ENCODE measurements around the gene AGBL3. TPM values are rescaled to one million over a fixed set of nuclear protein-coding genes. Genes with fewer than 3 reads are reported as not detected.
"Not testable (repeated sequence)": the region's sequence is repeated elsewhere in the genome, so short reads cannot be mapped to it uniquely, and the experiment has no call there.

The AGBL3 gene
- total RNA-seq, 1 donor from 2014 or later, result 3.5 TPM

- H3K27me3 Mint-ChIP-seq (ENCODE audit: low read depth), result no peaks in the 10 kb centered on the region
- peaks cover 7% of the 10 kb centered on the region for H3K36me3 Mint-ChIP-seq (ENCODE audit: low read depth)
- DNase-seq (ENCODE audit: low read depth, low spot score), result no peak
- no peak overlapping the region for H3K4me3 Mint-ChIP-seq
- H3K4me1 Mint-ChIP-seq, result no peaks in the 10 kb centered on the region
- H3K27ac Mint-ChIP-seq (ENCODE audit: unreplicated experiment), result no peak overlapping the region
- H3K9me3 Mint-ChIP-seq, result peaks cover 17% of the 10 kb centered on the region
- TF ChIP-seq CTCF (conservative IDR thresholded peaks at IDR 0.05), result no peak
These were observed 37.3 kb downstream of the AGBL3 start for GRCh38 chr7:135023622-135024021.

GRCh38 chr7:135035252-135035651, 48.9 kb downstream of the AGBL3 start:
- Mint-ChIP-seq H3K36me3 (ENCODE audit: low read depth) (no peaks in the 10 kb centered on the region), H3K4me1 (no peaks in the 10 kb centered on the region), H3K4me3 (no peak overlapping the region), H3K27me3 (ENCODE audit: low read depth) (no peaks in the 10 kb centered on the region), H3K9me3 (peaks cover 2% of the 10 kb centered on the region), H3K27ac (ENCODE audit: unreplicated experiment) (no peak overlapping the region)
- no peak for DNase-seq (ENCODE audit: low read depth, low spot score)
- TF ChIP-seq CTCF (conservative IDR thresholded peaks at IDR 0.05), result no peak

GRCh38 chr7:135067017-135067416, 80.7 kb downstream of the AGBL3 start:
- peaks cover 16% of the 10 kb centered on the region for H3K36me3 Mint-ChIP-seq (ENCODE audit: low read depth)
- not testable (repeated sequence) for H3K4me1 Mint-ChIP-seq; DNase-seq (ENCODE audit: low read depth, low spot score); H3K27me3 Mint-ChIP-seq (ENCODE audit: low read depth); H3K4me3 Mint-ChIP-seq; H3K9me3 Mint-ChIP-seq; H3K27ac Mint-ChIP-seq (ENCODE audit: unreplicated experiment)

- peaks cover 6% of the 10 kb centered on the region for H3K36me3 Mint-ChIP-seq (ENCODE audit: low read depth)
- no peak for DNase-seq (ENCODE audit: low read depth, low spot score)
- TF ChIP-seq CTCF (conservative IDR thresholded peaks at IDR 0.05), result no peak
- H3K4me3 Mint-ChIP-seq, result no peak overlapping the region
- H3K27ac Mint-ChIP-seq (ENCODE audit: unreplicated experiment), result no peak overlapping the region
- H3K27me3 Mint-ChIP-seq (ENCODE audit: low read depth), result no peaks in the 10 kb centered on the region
- no peaks in the 10 kb centered on the region for H3K4me1 Mint-ChIP-seq
- peaks cover 2% of the 10 kb centered on the region for H3K9me3 Mint-ChIP-seq
These were observed 87.8 kb downstream of the AGBL3 start for GRCh38 chr7:135074096-135074495.

GRCh38 chr7:135074531-135074930, 88.2 kb downstream of the AGBL3 start:
- Mint-ChIP-seq H3K27me3 (ENCODE audit: low read depth) (no peaks in the 10 kb centered on the region), H3K4me3 (no peak overlapping the region), H3K27ac (ENCODE audit: unreplicated experiment) (no peak overlapping the region), H3K9me3 (peaks cover 2% of the 10 kb centered on the region), H3K4me1 (no peaks in the 10 kb centered on the region), H3K36me3 (ENCODE audit: low read depth) (peaks cover 6% of the 10 kb centered on the region)
- no peak for DNase-seq (ENCODE audit: low read depth, low spot score)
- no peak for TF ChIP-seq CTCF (conservative IDR thresholded peaks at IDR 0.05)

GRCh38 chr7:135075716-135076115, 89.4 kb downstream of the AGBL3 start:
- Mint-ChIP-seq H3K27me3 (ENCODE audit: low read depth) (no peaks in the 10 kb centered on the region), H3K9me3 (peaks cover 2% of the 10 kb centered on the region), H3K4me1 (no peaks in the 10 kb centered on the region), H3K27ac (ENCODE audit: unreplicated experiment) (no peak overlapping the region), H3K4me3 (no peak overlapping the region), H3K36me3 (ENCODE audit: low read depth) (peaks cover 6% of the 10 kb centered on the region)
- no peak for DNase-seq (ENCODE audit: low read depth, low spot score)
- TF ChIP-seq CTCF (conservative IDR thresholded peaks at IDR 0.05), result no peak

All from neural crest cell (in vitro differentiated cells).